IgD-negative memory B cell (primary cell): Measurements from ENCODE around the gene ISCA1. TPM values are rescaled to one million over a fixed set of nuclear protein-coding genes. Genes with fewer than 3 reads are reported as not detected.
"Not testable (repeated sequence)": the region's sequence is repeated elsewhere in the genome, so short reads cannot be mapped to it uniquely, and the experiment has no call there.

Source experiments
- H3K27ac Mint-ChIP-seq, 3 donors: one replicate each; pipeline ENCODE4 v1.8.0; 2020 to 2022; ENCODE audit warnings: mild to moderate bottlenecking in 3 of 3, mixed read lengths in 3 of 3, moderate library complexity in 1 of 3
- H3K27me3 Mint-ChIP-seq: one replicate; pipeline ENCODE4 v1.8.0; 2021; ENCODE audit warnings: mixed read lengths
- H3K36me3 Mint-ChIP-seq: one replicate; pipeline ENCODE4 v1.8.0; 2020; ENCODE audit warnings: mild to moderate bottlenecking, mixed read lengths
- H3K4me1 Mint-ChIP-seq, 3 donors: one replicate each; pipeline ENCODE4 v1.8.0; 2020 to 2022; ENCODE audit warnings: mixed read lengths in 3 of 3, mild to moderate bottlenecking in 1 of 3
- H3K4me3 Mint-ChIP-seq, 4 donors: one replicate each; pipeline ENCODE4 v1.8.0; 2020 to 2022; ENCODE audit warnings: mild to moderate bottlenecking in 4 of 4, mixed read lengths in 4 of 4, moderate library complexity in 3 of 4
- H3K9me3 Mint-ChIP-seq, 3 donors: one replicate each; pipeline ENCODE4 v1.8.0; 2020 to 2021; ENCODE audit warnings: mixed read lengths in 3 of 3, mild to moderate bottlenecking in 1 of 3
- polyA plus RNA-seq: library from polyadenylated mRNA; unstranded; fragments of 300-500 nt; fragmentation: Illumina TruSeq; gene quantifications from one replicate; pipeline ENCODE4 v1.2.3, GENCODE V29; 2021

Gene ISCA1
- 27.5 TPM for polyA plus RNA-seq

DNA sequence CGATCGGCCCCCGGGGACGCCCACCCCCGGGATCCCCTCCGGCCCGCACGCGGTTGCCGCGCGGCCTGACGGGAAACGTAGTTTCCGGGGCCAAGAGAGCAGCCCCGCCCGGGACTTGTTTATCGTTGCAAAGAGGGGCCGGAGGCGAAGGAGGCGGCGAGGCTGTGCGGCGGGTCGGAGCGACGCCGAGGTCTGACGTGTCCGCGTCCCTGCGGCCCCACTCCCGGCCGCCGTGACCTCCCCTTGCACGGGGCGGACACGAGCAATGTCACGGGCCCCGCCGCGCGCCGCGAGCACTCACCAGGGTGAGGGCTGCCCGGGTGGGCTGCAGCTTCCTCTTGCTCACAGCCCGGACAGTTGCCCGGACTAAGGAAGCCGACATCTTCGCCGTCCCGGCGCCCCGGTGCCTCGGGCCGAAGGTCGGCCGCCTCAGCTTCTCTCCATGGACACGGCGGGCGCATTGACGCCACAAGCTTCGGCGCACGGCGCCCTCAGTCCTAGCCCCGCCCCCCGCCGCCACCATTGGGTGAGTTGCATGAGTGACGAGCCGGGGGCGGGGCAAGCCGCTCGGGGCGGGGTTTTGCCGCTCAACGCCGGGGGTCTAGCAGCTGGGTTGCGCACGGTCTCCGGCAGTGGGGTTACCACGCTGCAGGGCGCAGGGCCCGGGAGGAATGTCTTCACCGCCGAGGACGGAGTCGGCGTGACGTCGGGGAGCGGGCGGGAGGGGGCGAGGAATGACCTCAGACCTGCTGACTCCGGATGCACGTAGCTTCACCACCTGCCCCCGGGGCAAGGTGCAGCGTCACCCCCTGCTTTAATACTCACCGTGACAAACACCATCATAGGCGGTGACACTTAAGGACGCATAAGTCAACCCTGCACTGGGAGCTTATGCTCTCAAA lies at the start of gene ISCA1:
Gene ISCA1, minus strand, starts transcription at position 462 of the 902 bp plus-strand sequence. Its CDS starts 80 bp downstream, at position 382.
- Mint-ChIP-seq H3K36me3 (no peaks in the 10 kb centered on the region), H3K4me3 (peak within 1 kb of the TSS; percentile 92 to 96 (median 94)), H3K27me3 (no peaks in the 10 kb centered on the region), H3K4me1 (peaks cover 19 to 29% (median 20%) of the 10 kb centered on the region in 3 donors), H3K9me3 (no peaks in the 10 kb centered on the region), H3K27ac (peak within 1 kb of the TSS; percentile 86 to 99 (median 97))

DNA sequence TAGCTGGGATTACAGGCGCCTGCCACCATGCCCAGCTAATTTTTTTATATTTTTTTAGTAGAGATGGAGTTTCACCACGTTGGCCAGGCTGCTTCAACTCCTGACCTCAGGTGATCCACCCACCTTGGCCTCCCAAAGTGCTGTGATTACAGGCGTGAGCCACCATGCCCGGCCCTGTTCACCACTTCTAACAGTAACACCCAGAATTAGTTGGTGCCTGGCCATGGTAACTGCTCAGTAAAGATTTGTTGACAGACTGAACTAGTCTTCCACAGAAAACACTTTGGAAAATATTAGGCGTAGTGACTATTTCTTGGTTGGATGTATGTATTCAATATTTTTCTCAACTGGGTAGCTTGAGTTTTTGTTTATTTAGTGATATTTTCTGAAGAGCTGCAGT lies 47.8 kb upstream of the ISCA1 start:
- Mint-ChIP-seq H3K4me1 (peaks cover 0 to 8% (median 4%) of the 10 kb centered on the region in 3 donors), H3K27me3 (no peaks in the 10 kb centered on the region)

DNA sequence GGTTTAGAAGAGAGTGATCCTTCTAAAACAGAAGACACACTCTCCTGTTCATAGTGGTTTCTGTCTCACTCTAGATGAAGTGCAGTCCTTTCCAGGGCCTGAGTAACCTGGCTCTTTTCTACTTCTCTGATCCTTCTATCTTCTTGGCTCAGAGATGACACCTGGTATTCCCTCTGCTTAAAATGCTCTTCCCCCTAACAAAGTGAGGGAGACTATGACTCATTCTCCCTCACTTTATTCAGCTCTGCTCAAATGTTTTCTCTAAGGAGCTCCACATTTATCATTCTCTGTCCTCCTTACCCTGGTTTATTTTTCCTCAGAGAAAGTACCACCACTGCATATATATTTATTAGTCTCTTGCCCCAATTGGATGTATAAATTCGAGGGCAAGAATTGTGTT lies 47.3 kb upstream of the ISCA1 start:
- no peak overlapping the region for H3K4me3 Mint-ChIP-seq
- no peaks in the 10 kb centered on the region for H3K27me3 Mint-ChIP-seq
- peaks cover 11% of the 10 kb centered on the region for H3K36me3 Mint-ChIP-seq
- H3K27ac Mint-ChIP-seq = no peak overlapping the region
- H3K9me3 Mint-ChIP-seq = peaks cover 0 to 2% (median 0%) of the 10 kb centered on the region in 3 donors
- H3K4me1 Mint-ChIP-seq = peaks cover 0 to 4% (median 2%) of the 10 kb centered on the region in 3 donors

More for the DNA sequence above, 47.8 kb upstream of the ISCA1 start:
- Mint-ChIP-seq H3K4me3 (no peak overlapping the region), H3K36me3 (peaks cover 11% of the 10 kb centered on the region), H3K27ac (no peak overlapping the region), H3K9me3 (peaks cover 0 to 2% (median 0%) of the 10 kb centered on the region in 3 donors)

DNA sequence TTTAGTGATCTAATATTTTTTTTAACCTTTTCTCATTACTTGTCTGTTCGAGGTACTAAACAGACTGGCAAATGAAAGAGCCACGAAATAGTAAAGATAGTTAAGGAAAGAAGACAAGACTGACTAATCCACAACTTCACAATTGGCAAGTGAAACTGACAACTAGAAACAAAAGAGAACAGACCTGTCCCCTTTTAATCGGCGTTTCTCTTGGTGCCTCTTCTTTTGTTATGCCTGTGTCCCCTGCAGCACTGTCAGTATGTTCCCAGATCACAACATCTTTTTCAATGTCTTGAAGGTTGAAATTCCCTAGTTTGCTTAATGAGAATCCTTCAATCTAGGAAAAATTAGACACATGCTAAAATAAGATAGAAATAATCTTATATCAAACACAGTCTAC lies 45.8 kb upstream of the ISCA1 start:
- Mint-ChIP-seq H3K9me3 (peaks cover 0 to 2% (median 0%) of the 10 kb centered on the region in 3 donors), H3K4me3 (no peak overlapping the region), H3K27ac (no peak overlapping the region), H3K4me1 (peaks cover 0 to 4% (median 2%) of the 10 kb centered on the region in 3 donors), H3K27me3 (no peaks in the 10 kb centered on the region), H3K36me3 (peaks cover 9% of the 10 kb centered on the region)

DNA sequence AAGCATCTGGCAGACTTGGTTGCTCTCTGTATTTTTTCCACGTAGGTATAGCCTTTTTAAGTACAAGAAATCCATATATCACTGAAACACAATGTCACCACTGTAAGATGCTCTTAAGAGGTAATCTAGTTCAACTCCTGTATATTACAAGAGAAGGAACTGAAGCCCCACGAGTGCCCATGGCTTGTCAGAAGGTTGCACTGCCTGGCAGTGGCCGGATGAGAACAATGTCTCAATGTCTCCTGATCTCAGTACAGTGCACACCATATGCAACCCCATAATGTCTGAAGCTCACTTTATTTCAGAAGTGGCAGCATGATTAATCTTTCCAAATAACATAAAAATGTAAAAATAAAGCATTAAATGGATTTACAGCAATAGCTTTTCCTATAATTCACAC lies 44.2 kb upstream of the ISCA1 start:
- no peak overlapping the region for H3K4me3 Mint-ChIP-seq

DNA sequence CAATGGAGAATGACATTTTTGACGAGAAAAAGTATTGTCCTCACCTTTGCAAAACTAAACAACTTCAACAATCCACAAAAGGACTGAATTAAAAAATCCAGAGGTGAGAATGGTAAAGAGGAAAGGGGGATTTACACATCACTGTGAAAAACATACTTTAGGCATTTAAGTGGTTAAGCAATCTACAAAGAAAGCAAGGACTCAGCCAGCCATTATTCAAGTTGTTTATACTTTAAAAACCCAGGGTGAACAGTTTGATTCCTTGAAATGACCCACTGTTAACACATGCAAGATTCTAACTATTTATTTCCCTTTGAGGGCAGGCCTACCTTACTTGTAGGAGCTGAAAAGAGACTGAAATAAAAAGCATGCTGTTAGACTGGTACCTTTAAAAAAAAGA lies 42.6 kb upstream of the ISCA1 start:
- H3K36me3 Mint-ChIP-seq = peaks cover 4% of the 10 kb centered on the region
- no peak overlapping the region for H3K27ac Mint-ChIP-seq
- no peak overlapping the region for H3K4me3 Mint-ChIP-seq
- no peaks in the 10 kb centered on the region for H3K27me3 Mint-ChIP-seq
- no peaks in the 10 kb centered on the region for H3K9me3 Mint-ChIP-seq
- H3K4me1 Mint-ChIP-seq = peaks cover 0 to 5% (median 0%) of the 10 kb centered on the region in 3 donors

More for the DNA sequence above, 44.2 kb upstream of the ISCA1 start:
- Mint-ChIP-seq H3K9me3 (no peaks in the 10 kb centered on the region), H3K27ac (no peak overlapping the region), H3K4me1 (peaks cover 0 to 5% (median 2%) of the 10 kb centered on the region in 3 donors), H3K36me3 (peaks cover 4% of the 10 kb centered on the region), H3K27me3 (no peaks in the 10 kb centered on the region)

DNA sequence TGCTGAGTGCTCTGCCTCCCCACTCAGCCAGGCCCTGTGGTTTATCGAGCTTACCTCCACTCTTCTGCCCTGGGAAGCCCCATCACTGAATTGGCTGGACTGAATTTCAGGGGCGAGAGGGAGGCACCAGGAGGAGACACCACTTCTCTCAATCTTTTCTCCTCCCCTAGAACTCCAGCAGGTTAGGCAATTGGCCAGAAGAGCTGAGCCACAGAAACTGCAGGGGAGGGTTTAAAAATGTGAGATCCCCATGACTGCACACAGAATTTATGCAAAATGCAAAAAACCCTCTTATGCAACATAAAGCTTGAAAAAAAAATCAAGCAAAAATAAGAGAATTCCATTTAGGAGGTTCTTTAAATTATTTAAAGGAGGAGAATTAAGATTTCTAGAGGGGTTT lies 42.0 kb upstream of the ISCA1 start:
- H3K4me1 Mint-ChIP-seq = peaks cover 0 to 5% (median 0%) of the 10 kb centered on the region in 3 donors
- H3K27me3 Mint-ChIP-seq = no peaks in the 10 kb centered on the region
- H3K27ac Mint-ChIP-seq = peak overlapping the region in 2 of 3 donors; percentile 23 to 80
- peaks cover 2% of the 10 kb centered on the region for H3K36me3 Mint-ChIP-seq
- H3K9me3 Mint-ChIP-seq = no peaks in the 10 kb centered on the region
- no peak overlapping the region for H3K4me3 Mint-ChIP-seq

DNA sequence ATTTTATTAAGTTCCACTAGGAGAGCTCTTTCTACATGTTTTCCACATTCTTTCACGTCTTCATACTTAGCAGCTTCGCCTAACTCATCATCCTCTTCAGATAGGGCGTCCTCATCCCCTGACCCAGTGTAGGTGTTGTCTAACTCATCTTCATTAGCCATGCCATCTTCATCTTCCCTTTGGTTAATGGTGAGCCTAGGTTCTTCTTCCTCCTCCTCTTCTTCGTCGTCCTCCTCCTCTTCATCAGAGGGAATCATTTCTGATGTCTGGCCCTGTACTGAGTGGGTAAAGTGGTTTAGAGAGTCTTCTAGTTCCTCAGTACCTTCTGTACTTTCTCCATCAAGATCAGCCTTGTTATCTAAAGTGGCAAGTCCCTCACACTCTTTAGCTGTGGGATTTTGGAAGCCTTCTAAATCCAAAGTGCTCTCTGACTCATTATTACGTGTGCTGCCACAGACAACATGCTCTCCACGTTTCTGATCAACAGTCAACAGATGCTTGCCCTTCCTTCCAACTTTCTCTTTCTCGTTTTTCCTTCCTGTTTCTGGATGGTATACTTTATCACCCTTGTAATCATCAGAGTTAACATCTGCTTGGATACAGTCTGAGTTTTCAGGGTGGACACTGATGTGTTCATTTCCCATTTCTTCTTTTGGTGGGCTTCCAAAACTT lies 40.8 kb upstream of the ISCA1 start:
- Mint-ChIP-seq H3K27ac (no peak overlapping the region), H3K36me3 (peaks cover 2% of the 10 kb centered on the region), H3K9me3 (no peaks in the 10 kb centered on the region)

DNA sequence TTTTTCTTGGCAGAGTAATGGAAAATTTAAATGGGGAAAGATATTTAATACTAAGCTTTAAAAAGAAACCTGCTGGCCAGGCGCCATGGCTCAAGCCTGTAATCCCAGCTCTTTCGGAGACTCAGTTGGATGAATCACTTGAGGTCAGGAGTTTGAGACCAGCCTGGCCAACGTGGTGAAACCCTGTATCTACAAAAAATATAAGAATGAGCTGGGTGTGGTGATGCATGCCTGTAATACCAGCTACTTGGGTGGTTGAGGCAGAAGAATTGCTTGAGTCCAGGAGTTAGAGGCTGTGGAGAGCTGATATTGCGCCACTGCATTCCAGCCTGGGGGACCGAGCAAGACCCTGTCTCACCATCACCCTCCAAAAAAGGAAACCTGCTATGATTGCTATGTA lies 39.0 kb upstream of the ISCA1 start:
- H3K4me1 Mint-ChIP-seq = peaks cover 0 to 5% (median 0%) of the 10 kb centered on the region in 3 donors
- H3K4me3 Mint-ChIP-seq = no peak overlapping the region
- H3K36me3 Mint-ChIP-seq = peaks cover 2% of the 10 kb centered on the region
- H3K27ac Mint-ChIP-seq = no peak overlapping the region
- H3K27me3 Mint-ChIP-seq = no peaks in the 10 kb centered on the region
- H3K9me3 Mint-ChIP-seq = no peaks in the 10 kb centered on the region

More for the DNA sequence above, 40.8 kb upstream of the ISCA1 start:
- peaks cover 0 to 5% (median 0%) of the 10 kb centered on the region in 3 donors for H3K4me1 Mint-ChIP-seq
- no peak overlapping the region for H3K4me3 Mint-ChIP-seq
- H3K27me3 Mint-ChIP-seq = no peaks in the 10 kb centered on the region

DNA sequence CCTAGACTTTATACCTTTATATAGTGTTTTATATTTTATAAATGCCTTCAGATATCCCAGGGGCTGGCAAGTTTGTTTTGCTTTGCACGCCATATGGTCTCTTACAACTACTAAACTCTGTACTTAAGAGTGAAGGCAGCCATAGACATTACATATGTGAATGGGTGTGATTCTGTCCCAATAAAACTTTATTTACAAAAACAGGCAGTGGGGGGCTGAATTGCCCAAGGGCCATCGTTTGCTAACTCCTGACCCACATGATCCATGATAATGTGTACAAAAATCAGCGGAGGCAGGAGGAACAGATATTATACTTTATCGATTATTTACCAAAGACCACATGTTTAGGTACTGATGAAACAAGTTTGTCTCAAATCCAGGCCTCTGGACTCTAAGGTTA lies 35.8 kb upstream of the ISCA1 start:
- Mint-ChIP-seq H3K4me3 (no peak overlapping the region), H3K9me3 (no peaks in the 10 kb centered on the region), H3K27ac (peak overlapping the region in 1 of 3 donors; percentile 0), H3K27me3 (no peaks in the 10 kb centered on the region), H3K4me1 (peaks cover 0 to 6% (median under 1%) of the 10 kb centered on the region in 3 donors), H3K36me3 (peaks cover 8% of the 10 kb centered on the region)

DNA sequence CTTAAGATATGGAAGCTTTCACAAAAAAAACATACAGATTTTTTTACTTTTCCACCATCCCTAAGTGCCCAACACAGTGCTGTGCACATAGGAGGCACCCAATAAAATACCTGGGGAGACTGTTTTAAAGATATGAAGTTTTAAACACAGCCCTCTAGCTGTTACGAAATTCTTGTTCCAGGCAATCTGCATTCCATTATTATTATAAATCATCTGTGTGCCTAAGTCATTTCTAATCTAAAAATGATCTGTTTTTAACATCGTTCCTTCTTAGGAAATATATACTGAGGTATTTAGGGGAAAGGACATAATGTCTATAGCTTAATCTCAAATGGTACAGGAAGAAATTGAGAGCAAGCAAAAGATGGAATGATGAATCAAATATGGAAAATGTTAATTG lies 32.7 kb upstream of the ISCA1 start:
- H3K27me3 Mint-ChIP-seq = no peaks in the 10 kb centered on the region
- no peaks in the 10 kb centered on the region for H3K9me3 Mint-ChIP-seq
- no peak overlapping the region for H3K4me3 Mint-ChIP-seq
- H3K4me1 Mint-ChIP-seq = peaks cover 0 to 6% (median 0%) of the 10 kb centered on the region in 3 donors
- peaks cover 6% of the 10 kb centered on the region for H3K36me3 Mint-ChIP-seq
- H3K27ac Mint-ChIP-seq = no peak overlapping the region

DNA sequence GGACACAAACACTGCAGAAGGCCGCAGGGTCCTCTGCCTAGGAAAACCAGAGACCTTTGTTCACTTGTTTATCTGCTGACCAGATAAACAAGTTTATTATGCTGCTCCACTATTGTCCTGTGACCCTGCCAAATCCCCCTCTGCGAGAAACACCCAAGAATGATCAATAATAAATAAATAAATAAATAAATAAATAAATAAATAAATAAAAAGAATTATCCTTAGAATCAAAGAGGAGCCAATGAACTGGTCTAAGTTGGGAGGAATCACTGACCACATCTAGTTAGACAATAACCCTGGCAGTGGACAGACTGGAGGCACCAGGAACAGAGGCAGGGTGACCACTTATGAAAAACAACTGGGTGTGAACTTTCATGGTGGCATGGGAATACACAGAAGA lies 30.6 kb upstream of the ISCA1 start:
- not testable (repeated sequence) for H3K4me3 Mint-ChIP-seq, H3K9me3 Mint-ChIP-seq, H3K4me1 Mint-ChIP-seq, H3K27me3 Mint-ChIP-seq, H3K27ac Mint-ChIP-seq, H3K36me3 Mint-ChIP-seq

DNA sequence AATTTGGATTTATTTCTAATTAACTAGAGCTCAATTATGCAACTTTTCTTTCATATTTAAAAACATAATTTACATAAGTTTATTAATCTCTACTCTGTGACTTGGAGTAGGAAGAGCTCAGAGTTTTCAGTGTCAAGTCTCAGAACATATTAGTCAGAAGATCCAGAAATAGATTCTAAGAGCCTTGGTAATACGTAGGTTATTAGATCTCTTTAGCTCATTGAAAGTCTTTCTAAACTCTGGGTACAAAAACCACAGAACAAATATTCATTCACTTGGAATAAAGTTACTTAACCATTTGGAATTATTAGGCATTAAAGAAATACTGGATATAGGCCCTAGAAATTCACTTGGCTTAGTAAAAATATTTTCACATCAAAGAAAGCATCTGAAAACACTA lies 26.3 kb upstream of the ISCA1 start:
- no peak overlapping the region for H3K27ac Mint-ChIP-seq
- no peaks in the 10 kb centered on the region for H3K9me3 Mint-ChIP-seq
- no peaks in the 10 kb centered on the region for H3K4me1 Mint-ChIP-seq
- no peak overlapping the region for H3K4me3 Mint-ChIP-seq
- no peaks in the 10 kb centered on the region for H3K36me3 Mint-ChIP-seq
- no peaks in the 10 kb centered on the region for H3K27me3 Mint-ChIP-seq

DNA sequence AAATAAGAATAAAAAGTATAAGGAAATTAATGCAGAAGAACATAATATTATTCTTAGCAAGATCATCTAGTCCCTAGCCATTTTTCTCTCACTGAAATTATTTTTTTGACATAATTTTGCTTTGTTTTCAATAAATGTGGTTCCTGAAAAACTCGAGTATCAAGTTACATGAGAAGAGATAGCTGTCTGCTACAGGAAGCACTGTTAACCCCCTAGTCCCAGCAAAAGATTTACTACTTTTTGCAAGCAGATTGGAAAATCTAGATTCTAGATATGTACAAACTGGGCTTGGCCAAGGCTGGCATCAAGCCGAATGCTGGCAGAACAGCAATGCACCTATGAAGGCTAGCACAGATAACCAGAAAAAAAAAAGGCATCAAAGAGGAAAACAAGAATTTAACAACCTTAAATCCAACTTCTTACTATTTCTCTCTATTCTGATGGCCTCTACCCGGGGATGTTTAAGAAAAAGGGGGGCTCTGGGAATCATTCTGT lies 21.9 kb upstream of the ISCA1 start:
- no peak overlapping the region for H3K4me3 Mint-ChIP-seq
- H3K4me1 Mint-ChIP-seq = peaks cover 0 to 4% (median 1%) of the 10 kb centered on the region in 3 donors
- H3K27ac Mint-ChIP-seq = peak overlapping the region in 1 of 3 donors; percentile 76
- H3K27me3 Mint-ChIP-seq = no peaks in the 10 kb centered on the region
- no peaks in the 10 kb centered on the region for H3K9me3 Mint-ChIP-seq
- H3K36me3 Mint-ChIP-seq = no peaks in the 10 kb centered on the region

DNA sequence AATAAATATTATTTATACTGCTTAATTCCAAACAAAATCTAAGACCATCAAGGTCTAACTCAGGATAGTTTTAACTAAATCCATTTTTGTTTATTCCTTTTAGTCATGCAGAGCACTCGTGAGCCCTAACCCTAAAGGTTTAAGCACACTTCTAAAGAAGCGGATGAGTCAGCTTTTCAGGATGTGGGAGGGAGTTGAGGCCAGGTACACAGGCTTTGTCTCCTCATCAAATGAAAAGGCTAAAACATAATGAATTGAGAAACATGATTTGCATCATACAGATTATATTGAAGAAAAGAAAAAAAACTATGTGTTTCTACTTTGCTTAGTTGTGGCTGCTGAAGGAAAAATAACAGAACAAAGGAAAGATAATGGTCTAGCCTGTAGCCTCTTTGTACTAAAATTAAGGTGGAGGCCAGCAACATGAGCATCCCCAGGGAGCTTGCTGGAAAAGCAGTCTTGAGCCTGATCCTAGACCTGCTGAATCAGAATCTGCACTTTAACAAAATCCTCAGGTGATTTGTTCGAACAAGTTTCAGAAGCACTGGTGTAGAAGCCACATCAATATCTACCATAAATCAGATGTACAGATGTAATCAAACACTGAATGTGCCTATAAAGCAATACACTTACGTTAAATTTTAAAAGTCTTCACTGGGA lies 21.1 kb upstream of the ISCA1 start:
- H3K4me3 Mint-ChIP-seq = no peak overlapping the region

More for the DNA sequence above, 21.1 kb upstream of the ISCA1 start:
- Mint-ChIP-seq H3K27ac (peak overlapping the region in 2 of 3 donors; percentile 28 to 76), H3K9me3 (no peaks in the 10 kb centered on the region), H3K27me3 (no peaks in the 10 kb centered on the region), H3K36me3 (no peaks in the 10 kb centered on the region), H3K4me1 (peaks cover 0 to 4% (median 1%) of the 10 kb centered on the region in 3 donors)
